Endometrial microvascular endothelial cells (primary cell): ENCODE measurements around the gene PI4K2B. TPM values are rescaled to one million over a fixed set of nuclear protein-coding genes. Genes with fewer than 3 reads are reported as not detected.
"Not testable (repeated sequence)": the region's sequence is repeated elsewhere in the genome, so short reads cannot be mapped to it uniquely, and the experiment has no call there.

ENCODE experiments used
- in situ Hi-C: cut with HindIII; loops from 2 replicates; pipeline ENCODE4 v1.10.0; 2017; ENCODE audit warnings: low sequenced_read_pairs, low pct_unique_long_range_greater_than_20kb; ENCODE audit errors: inconsistent ontology term
- total RNA-seq: library from RNA; depleted of rRNA; stranded (reverse); fragments of >200 nt; gene quantifications from one replicate; pipeline ENCODE4 v1.2.3, GENCODE V29; 2015; ENCODE audit errors: inconsistent ontology term

PI4K2B gene
- total RNA-seq, 1 donor from 2014 or later, result 31.2 TPM

- in situ Hi-C loops, result no loop called here
These were observed 4.2 kb downstream of the PI4K2B start for GRCh38 chr4:25238052-25238451.

DNA sequence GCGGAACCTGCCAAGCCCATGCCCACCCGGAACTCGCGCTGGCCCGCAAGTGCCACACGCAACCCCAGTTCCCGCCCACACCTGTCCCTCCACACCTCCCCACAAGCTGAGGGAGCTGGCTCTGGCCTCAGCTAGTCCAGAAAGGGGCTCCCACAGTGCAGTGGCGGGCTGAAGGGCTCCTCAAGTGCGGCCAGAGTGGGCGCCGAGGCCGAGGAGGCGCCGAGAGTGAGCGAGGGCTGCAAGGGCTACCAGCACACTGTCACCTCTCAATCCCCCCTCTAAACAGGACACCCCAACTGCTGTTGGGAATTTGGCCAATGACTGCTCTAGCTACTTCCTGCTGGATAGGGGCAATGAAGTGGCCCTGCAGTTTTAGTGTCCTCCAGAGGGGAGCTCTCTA is 5.7 kb downstream of the PI4K2B start:
- in situ Hi-C loops, result not testable (repeated sequence)

DNA sequence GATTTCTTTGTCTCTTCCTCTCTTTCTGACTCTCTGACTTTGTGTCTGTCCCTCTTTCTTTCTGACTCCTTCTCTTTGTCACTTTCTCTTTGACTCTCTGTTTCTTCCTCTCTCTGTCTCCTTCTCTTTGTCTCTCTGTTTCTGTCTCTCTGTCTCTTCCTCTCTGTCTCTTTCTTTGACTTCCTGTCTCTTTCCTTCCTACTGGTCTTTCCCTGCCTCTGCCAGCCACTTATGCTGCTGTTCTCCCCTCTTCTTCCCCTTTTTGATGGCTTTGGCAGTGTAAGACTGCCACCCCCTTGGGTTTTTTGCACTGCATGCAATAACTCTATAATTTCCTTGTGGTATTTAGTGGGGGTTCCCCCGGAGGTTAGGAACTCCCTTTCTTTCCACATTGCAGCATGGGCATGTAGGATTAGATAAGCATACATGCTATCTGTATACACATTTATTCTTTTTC is 6.9 kb downstream of the PI4K2B start:
- in situ Hi-C loops, result not testable (repeated sequence)

DNA sequence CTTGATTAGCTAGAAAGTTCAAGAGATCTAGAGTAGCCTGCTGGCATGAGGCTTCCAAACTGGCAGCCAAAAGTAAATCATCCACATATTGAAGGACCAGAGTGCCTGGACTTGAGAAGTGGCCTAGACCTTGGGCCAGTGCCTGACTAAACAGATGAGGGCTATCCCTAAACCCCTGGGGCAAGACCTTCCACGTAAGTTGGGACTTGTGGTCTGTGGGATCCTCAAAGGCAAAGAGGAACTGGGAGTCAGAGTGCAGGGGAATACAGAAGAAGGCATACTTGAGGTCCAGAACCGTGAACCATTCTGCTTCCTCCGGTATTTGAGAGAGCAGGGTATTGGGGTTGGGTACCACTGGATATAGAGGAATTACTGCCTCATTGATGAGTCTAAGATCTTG is 8.4 kb downstream of the PI4K2B start:
- in situ Hi-C loops, result not testable (repeated sequence)

DNA sequence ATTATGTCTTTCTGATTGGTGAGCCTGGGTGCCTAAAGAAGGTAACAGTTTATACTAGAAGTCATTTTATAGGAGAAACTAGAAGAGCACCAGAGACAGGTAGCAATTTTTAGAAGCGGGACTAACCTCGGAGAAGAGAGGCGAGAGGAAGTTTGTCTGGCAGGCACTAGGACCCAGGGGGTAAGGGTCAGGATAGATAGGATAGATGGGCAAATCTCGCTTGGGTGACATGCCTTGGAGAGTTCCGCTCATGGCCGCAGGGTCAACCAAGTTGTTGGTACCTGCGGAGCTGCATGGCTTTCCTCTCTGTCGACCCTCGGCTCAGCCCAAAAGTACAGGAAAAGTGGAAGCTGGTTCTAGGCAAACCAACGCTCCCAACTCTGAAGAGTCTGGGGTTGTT is 11.3 kb downstream of the PI4K2B start:
- in situ Hi-C loops, result no loop called here

GRCh38 chr4:25246680-25247611 is 13.1 kb downstream of the PI4K2B start:
- in situ Hi-C loops, result no loop called here

DNA sequence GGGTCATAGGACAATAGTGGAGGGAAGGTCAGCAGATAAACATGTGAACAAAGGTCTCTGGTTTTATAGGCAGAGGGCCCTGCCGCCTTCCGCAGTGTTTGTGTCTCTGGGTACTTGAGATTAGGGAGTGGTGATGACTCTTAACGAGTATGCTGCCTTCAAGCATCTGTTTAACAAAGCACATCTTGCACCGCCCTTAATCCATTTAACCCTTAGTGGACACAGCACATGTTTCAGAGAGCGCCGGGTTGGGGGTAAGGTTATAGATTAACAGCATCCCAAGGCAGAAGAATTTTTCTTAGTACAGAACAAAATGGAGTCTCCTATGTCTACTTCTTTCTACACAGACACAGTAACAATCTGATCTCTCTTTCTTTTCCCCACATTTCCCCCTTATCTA is 15.0 kb downstream of the PI4K2B start:
- in situ Hi-C loops, result not testable (repeated sequence)

DNA sequence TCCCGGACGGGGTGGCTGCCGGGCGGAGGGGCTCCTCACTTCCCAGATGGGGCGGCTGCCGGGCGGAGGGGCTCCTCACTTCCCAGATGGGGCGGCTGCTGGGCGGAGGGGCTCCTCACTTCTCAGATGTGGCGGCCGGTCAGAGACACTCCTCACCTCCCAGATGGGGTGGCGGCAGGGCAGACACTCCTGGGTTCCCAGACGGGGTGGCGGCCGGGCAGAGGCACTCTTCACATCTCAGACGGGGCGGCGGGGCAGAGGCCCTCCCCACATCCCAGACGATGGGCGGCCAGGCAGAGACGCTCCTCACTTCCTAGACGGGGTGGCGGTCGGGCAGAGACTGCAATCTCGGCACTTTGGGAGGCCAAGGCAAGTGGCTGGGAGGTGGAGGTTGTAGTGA is 15.7 kb downstream of the PI4K2B start:
- in situ Hi-C loops, result not testable (repeated sequence)

DNA sequence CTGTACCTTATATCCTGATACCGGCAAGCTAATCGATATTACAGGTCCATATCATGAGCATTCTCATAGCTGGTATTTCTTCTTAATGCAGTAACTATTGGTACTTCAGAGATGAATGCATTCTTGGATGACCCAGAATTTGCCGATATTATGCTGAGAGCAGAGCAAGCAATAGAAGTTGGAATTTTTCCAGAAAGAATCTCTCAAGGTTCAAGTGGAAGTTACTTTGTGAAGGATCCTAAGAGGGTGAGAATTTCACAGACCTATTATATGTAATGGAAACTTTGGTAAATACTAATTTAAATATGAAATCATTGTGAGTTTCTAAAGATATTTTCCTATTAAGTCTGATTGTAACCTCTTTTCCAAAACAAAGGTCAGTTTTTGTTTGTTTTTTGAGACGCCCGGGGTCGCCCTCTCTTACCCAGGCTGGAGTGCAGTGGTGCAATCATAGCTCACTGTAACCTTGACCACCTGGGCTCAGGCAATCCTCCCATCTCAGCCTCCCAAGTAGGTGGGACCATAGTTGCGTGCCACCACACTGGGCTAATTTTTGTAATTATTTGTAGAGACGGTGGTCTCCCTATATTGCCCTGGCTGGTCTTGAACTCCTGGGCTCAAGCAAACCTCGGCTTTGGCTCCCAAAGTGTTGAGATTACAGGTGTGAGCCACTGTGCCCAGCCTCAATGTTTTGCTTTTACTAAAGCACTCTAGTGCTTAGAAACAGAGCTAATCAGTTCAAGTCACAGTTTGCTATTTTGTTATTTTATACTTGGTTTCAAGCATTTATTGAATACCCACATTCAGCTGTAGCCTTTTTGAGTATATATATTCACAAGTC is 18.6 kb downstream of the PI4K2B start:
- in situ Hi-C loops, result no loop called here

GRCh38 chr4:25253071-25253445 is 19.2 kb downstream of the PI4K2B start:
- in situ Hi-C loops, result no loop called here

- in situ Hi-C loops, result not testable (repeated sequence)
These were observed 20.0 kb downstream of the PI4K2B start for GRCh38 chr4:25253786-25254185.

GRCh38 chr4:25258980-25259578 is 25.2 kb downstream of the PI4K2B start:
- in situ Hi-C loops, result no loop called here

GRCh38 chr4:25271866-25272265 is 38.0 kb downstream of the PI4K2B start:
- in situ Hi-C loops, result no loop called here

GRCh38 chr4:25280210-25280609 is 46.4 kb downstream of the PI4K2B start:
- in situ Hi-C loops, result no loop called here

- in situ Hi-C loops, result no loop called here
These were observed 50.1 kb downstream of the PI4K2B start for GRCh38 chr4:25283948-25284347.

DNA sequence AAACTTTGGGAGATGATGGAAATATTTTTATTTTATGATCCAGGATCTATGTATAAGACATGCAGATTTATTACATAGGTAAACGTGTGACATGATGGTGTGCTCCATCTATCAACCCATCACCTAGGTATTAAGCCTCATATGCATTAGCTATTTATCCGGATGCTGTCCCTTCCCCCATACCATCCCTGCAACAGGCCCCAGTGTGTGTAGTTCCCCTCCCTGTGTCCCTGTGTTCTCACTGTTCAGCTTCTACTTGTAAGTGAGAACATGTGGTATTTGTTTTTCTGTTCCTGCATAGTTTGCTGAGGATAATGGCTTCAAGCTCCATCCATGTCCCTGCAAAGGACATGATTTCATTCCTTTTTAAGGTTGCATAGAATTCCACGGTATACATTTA is 50.6 kb downstream of the PI4K2B start:
- in situ Hi-C loops, result no loop called here

- in situ Hi-C loops, result no loop called here
These were observed 56.7 kb downstream of the PI4K2B start for GRCh38 chr4:25290490-25291067.

DNA sequence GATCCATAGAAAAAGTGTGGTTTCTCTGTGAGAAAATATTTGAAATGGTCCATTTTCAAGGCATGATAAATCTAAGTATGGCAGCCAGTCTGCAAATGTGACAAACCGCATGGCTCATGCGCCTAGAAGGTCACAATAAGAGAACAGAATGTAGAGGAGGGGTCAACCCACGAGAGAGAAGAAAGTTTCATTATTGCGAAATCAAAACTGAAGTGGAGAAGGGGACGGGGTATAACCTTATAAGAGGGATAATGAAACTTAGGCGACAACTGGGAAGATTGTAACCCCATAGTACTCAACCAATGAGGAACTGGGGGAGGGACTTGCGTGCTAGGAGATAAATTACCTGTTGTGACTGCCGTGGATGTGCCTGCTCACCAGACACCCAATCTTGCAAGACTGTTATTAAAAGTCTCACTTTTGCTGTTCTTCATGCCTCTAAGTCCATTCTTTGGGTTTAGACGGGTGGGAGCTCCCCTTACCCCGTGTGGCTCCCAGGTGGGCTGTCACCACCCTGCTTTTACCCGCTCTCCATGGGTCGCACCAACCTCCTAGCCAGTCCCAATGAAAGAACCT is 57.4 kb downstream of the PI4K2B start:
- in situ Hi-C loops, result no loop called here
